Body of pancreas (tissue), 4 donors: ENCODE measurements around the gene ABCC1. TPM values are rescaled to one million over a fixed set of nuclear protein-coding genes. Genes with fewer than 3 reads are reported as not detected.

Experiments used
- ATAC-seq: fragments of 150-250 bp; one replicate; pipeline ENCODE4 v1.9.1; 2016
- DNase-seq, 4 donors: peaks; one replicate each; pipeline ENCODE4 v3.0.0-alpha.2; 2019
- H3K27ac ChIP-seq, 4 donors: fragments of 200-600 bp; sonication (generic); 1 replicate in 3 of 4; 2 replicates in 1 of 4; pipeline versions ENCODE4 v1.5.1 to v1.6.1; 2016 to 2019; ENCODE audit warnings: mild to moderate bottlenecking in 1 of 4, mixed read lengths in 1 of 4, moderate library complexity in 1 of 4
- H3K27me3 ChIP-seq, 2 donors: fragments of 200-600 bp; sonication (generic); one replicate each; pipeline ENCODE4 v1.6.0; 2016; ENCODE audit warnings: mild to moderate bottlenecking in 1 of 2
- H3K36me3 ChIP-seq, 2 donors: fragments of 200-600 bp; sonication (generic); replicated peaks in 1 of 2; 2 replicates each; pipeline ENCODE4 v1.5.1; 2016; ENCODE audit warnings: low read depth in 2 of 2; ENCODE audit not compliant: insufficient read depth in 1 of 2
- H3K4me1 ChIP-seq: fragments of 200-600 bp; sonication (generic); one replicate; pipeline ENCODE4 v1.6.0; 2016
- H3K4me3 ChIP-seq, 2 donors: fragments of 200-600 bp; sonication (generic); 1 replicate in 1 of 2; 2 replicates in 1 of 2; pipeline ENCODE4 v1.5.1; 2016 to 2019
- H3K9me3 ChIP-seq, 3 donors: fragments of 200-600 bp; sonication (generic); 1 replicate in 2 of 3; 2 replicates in 1 of 3; pipeline ENCODE4 v1.5.1; 2016
- CTCF ChIP-seq, 7 experiments: fragments of 450-650 bp in 4 of 7; fragments of 200-600 bp in 3 of 7; sonication (generic) in 3 of 7; IDR thresholded peaks; one replicate each; pipeline ENCODE4 v1.5.1; 2016 to 2019; ENCODE audit warnings: antibody characterized with exemption in 7 of 7
- POLR2A ChIP-seq, 3 donors: fragments of 450-650 bp; IDR thresholded peaks; one replicate each; pipeline ENCODE4 v1.6.1; 2016; ENCODE audit warnings: antibody characterized with exemption in 3 of 3, mild to moderate bottlenecking in 2 of 3
- WGBS, 2 donors: methylation state at CpG; one replicate each; pipeline ENCODE4 v1.1.5; 2017; 5-methylcytosine and 5-hydroxymethylcytosine counted together
- intact Hi-C: fragments of 100-400 bp; cut with DNase I; formaldehyde crosslinking; loops from one replicate; pipeline ENCODE4 v1.15.1; 2023
- total RNA-seq, 2 donors: library from RNA; depleted of rRNA; stranded (reverse); fragments of >200 nt; gene quantifications; one replicate each; pipeline ENCODE4 v1.1.0, GENCODE V29; 2016

Gene ABCC1
- total RNA-seq, 2 donors from 2014 or later = 12.7 to 23.1 TPM

GRCh38 chr16:16093628-16094332 is 144.4 kb downstream of the ABCC1 start:
- peak; percentile 50 for ATAC-seq
- TF ChIP-seq POLR2A (IDR thresholded peaks at IDR 0.05) (no peak), CTCF (IDR thresholded peaks at IDR 0.05) (no peak)
- H3K4me1 ChIP-seq = peaks cover 49% of the 10 kb centered on the region
- H3K36me3 ChIP-seq = no peaks in the 10 kb centered on the region
- H3K27me3 ChIP-seq = no peaks in the 10 kb centered on the region
- DNase-seq = peak in 3 of 4 donors; percentile 31 to 67 (median 58)
- WGBS, 2 donors = 27 to 34% methylated on average over 11 of the region's 11 CpGs
- peak overlapping the region; percentile 18 to 84 (median 72) for H3K27ac ChIP-seq
- no peak overlapping the region for H3K4me3 ChIP-seq
- intact Hi-C loops = no loop called here
- no peaks in the 10 kb centered on the region for H3K9me3 ChIP-seq

GRCh38 chr16:16095646-16096045 is 146.2 kb downstream of the ABCC1 start:
- no peaks in the 10 kb centered on the region for H3K36me3 ChIP-seq
- intact Hi-C loops = no loop called here
- no peaks in the 10 kb centered on the region for H3K27me3 ChIP-seq
- H3K4me1 ChIP-seq = peaks cover 59% of the 10 kb centered on the region
- no peak for TF ChIP-seq CTCF (IDR thresholded peaks at IDR 0.05)
- no peak for TF ChIP-seq POLR2A (IDR thresholded peaks at IDR 0.05)
- no peak overlapping the region for H3K4me3 ChIP-seq
- 64 to 67% methylated on average over 8 of the region's 8 CpGs for WGBS, 2 donors
- H3K27ac ChIP-seq = peak overlapping the region in 3 of 4 donors; percentile 63 to 68 (median 63)
- no peaks in the 10 kb centered on the region for H3K9me3 ChIP-seq
- DNase-seq = no peak
- no peak for ATAC-seq

- no peak for TF ChIP-seq POLR2A (IDR thresholded peaks at IDR 0.05)
- peak in 6 of 7 experiments; percentile 5 to 53 (median 34) for TF ChIP-seq CTCF (IDR thresholded peaks at IDR 0.05)
- Histone ChIP-seq H3K9me3 (no peaks in the 10 kb centered on the region), H3K4me3 (no peak overlapping the region), H3K4me1 (peaks cover 59% of the 10 kb centered on the region), H3K36me3 (no peaks in the 10 kb centered on the region), H3K27ac (peak overlapping the region in 3 of 4 donors; percentile 63 to 68 (median 63)), H3K27me3 (no peaks in the 10 kb centered on the region)
- 32 to 35% methylated on average over 14 of the region's 14 CpGs for WGBS, 2 donors
- intact Hi-C loops = no loop called here
- peak; percentile 30 to 48 (median 38) for DNase-seq
- ATAC-seq = peak; percentile 12
These were observed 146.9 kb downstream of the ABCC1 start for GRCh38 chr16:16096121-16096857.

GRCh38 chr16:16096858-16097213 is 147.4 kb downstream of the ABCC1 start:
- Histone ChIP-seq H3K9me3 (no peaks in the 10 kb centered on the region), H3K4me1 (peaks cover 59% of the 10 kb centered on the region), H3K36me3 (no peaks in the 10 kb centered on the region), H3K27me3 (no peaks in the 10 kb centered on the region), H3K27ac (peak overlapping the region in 3 of 4 donors; percentile 63 to 68 (median 63)), H3K4me3 (no peak overlapping the region)
- 37 to 47% methylated on average over 3 of the region's 3 CpGs for WGBS, 2 donors
- ATAC-seq (no peak), DNase-seq (no peak)
- intact Hi-C loops = no loop called here
- TF ChIP-seq POLR2A (IDR thresholded peaks at IDR 0.05) (no peak), CTCF (IDR thresholded peaks at IDR 0.05) (no peak)
